Erythroblast (primary cell): ENCODE results near the gene KIF26B.
A peak's percentile ranks its signal among the peaks of the same experiment; 100 is the strongest.

Experiments
- DNase-seq, 2 experiments: peaks; one replicate each; lab custom pipeline; 2025; lab: John Stamatoyannopoulos, UW
- GATA1 ChIP-seq: IDR thresholded peaks from 2 replicates; pipeline ENCODE4 v1.6.1; 2011; ENCODE audit warnings: low read depth, mild to moderate bottlenecking, control low read depth, low read length, moderate library complexity
- POLR2A ChIP-seq: IDR thresholded peaks from 2 replicates; pipeline ENCODE4 v1.6.1; 2011; ENCODE audit warnings: mild to moderate bottlenecking, low read length

The KIF26B gene

DNA sequence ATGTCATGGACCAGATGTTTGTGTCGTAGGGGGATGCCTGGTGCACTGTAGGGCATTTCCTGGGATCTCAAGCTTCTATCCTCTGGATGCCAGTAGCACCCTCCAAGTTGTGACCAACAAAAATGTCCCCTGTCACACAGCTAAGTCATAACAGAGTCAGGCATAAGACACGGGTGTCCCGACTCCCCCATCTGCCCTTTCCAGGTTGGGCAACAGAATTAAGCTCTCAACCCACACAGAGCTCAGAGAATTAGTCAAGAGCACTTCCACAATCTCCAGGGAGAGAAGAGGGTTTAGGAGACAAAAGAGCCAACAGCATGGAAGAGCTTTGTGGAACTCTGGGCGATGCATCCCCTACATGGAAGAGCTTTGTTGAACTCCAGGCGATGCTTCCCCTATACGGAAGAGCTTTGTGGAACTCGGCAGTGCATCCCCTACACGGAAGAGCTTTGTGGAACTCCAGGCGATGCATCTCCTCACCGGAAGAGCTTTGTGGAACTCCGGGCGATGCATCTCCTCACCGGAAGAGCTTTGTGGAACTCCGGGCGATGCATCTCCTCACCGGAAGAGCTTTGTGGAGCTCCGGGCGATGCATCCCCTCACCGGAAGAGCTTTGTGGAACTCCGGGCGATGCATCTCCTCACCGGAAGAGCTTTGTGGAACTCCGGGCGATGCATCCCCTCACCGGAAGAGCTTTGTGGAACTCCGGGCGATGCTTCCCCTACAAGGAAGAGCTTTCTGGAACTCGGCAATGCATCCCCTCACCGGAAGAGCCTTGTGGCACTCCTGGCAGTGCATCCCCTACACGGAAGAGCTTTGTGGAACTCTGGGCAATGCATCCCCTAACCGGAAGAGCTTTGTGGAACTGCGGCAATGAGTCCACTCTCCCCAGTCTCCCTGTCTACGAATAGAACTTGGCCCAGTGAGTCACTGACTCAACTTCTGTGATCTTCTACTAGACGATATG is 422.7 kb downstream of the KIF26B start:
- no peak for TF ChIP-seq GATA1
- no peak for TF ChIP-seq POLR2A
- no peak for DNase-seq

DNA sequence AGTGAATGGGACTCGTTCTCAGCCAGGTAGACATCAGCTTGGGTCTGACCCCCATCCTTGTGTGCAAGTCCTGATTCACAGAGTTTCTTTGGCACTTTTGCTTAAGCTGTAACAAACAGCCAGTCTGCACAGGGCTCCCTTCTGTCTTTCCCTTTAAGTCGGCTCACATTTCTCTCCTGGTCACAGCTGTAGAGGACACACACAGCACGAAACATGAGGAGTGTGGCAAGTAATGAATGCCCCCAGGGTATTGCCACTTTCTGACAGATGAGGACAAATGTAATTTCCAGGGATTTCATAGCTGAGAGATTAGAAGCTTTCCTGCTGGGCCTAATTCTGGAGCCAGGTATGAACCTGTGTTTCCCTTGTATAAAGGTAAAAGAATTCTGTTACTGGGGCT is 423.5 kb downstream of the KIF26B start:
- no peak for DNase-seq
- no peak for TF ChIP-seq GATA1
- TF ChIP-seq POLR2A, result no peak

GRCh38 chr1:245578771-245579170 is 424.0 kb downstream of the KIF26B start:
- DNase-seq, result no peak
- TF ChIP-seq GATA1 (no peak), POLR2A (no peak)

- TF ChIP-seq GATA1 (no peak), POLR2A (no peak)
These were observed 425.1 kb downstream of the KIF26B start for GRCh38 chr1:245579881-245580280.

DNA sequence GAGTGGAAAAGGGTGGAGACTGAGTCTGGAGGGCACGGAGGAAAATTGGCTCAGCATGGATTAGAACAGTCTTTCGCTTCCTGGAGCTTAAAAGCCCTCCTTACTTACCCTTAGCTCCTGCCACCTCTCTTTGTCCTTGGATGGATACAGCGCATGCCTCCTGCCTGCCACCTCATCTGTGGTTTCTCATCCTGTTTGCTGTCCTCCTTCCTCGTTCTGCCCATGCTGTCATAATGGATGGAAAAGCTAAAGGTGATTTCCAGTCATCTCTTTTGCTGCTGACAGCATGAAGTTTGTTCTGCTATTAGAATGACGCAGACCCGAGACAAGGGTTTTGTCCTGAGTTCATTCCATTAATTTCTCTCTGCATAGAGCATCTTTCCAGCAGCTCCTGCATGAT is 425.9 kb downstream of the KIF26B start:
- TF ChIP-seq GATA1, result no peak
- no peak for TF ChIP-seq POLR2A
- no peak for DNase-seq

More at GRCh38 chr1:245579881-245580280, 425.1 kb downstream of the KIF26B start:
- no peak for DNase-seq

- no peak for DNase-seq
- no peak for TF ChIP-seq GATA1
- TF ChIP-seq POLR2A, result no peak
These were observed 427.2 kb downstream of the KIF26B start for GRCh38 chr1:245582026-245582425.

GRCh38 chr1:245583081-245583480 is 428.3 kb downstream of the KIF26B start:
- DNase-seq, result no peak

DNA sequence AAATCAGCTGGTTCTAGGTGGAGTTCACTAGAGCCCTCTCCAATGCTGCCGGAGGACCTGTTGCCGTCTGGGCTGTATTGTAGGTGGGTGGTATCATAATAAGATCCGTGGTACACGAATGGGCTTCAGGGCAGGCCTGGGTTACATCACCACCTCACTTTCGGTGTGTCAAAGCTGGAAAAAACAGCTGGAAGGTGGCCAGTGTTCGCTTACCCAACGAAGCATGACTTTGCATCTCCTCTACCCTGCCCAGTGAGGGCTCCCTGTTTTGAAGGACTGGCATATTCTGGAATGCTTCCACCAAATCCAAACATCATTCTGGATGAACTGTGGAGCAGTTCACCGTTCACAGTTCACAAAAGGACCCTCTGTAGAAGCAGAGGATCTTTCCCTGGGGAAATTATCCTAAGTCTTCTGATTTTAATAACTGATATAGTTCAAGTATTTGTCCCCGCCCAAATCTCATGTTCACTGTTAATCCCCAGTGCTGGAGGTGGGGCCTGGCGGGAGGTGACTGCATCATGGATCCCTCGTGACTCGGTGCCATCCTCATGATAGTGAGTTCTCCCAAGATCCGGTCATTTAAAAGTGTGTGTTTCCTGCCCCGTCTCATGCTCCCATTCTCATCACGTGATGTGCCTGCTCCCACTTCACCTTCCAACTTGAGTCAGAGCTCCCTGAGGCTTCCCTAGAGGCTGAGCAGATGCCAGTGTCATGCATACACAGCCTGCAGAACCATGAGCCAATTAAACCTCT is 429.0 kb downstream of the KIF26B start:
- DNase-seq, result peak in 1 of 2 experiments; percentile 18
- TF ChIP-seq GATA1 (no peak), POLR2A (no peak)

More at GRCh38 chr1:245583081-245583480, 428.3 kb downstream of the KIF26B start:
- TF ChIP-seq POLR2A, result no peak

GRCh38 chr1:245585252-245585959 is 430.6 kb downstream of the KIF26B start:
- DNase-seq, result no peak
- no peak for TF ChIP-seq POLR2A
- no peak for TF ChIP-seq GATA1

DNA sequence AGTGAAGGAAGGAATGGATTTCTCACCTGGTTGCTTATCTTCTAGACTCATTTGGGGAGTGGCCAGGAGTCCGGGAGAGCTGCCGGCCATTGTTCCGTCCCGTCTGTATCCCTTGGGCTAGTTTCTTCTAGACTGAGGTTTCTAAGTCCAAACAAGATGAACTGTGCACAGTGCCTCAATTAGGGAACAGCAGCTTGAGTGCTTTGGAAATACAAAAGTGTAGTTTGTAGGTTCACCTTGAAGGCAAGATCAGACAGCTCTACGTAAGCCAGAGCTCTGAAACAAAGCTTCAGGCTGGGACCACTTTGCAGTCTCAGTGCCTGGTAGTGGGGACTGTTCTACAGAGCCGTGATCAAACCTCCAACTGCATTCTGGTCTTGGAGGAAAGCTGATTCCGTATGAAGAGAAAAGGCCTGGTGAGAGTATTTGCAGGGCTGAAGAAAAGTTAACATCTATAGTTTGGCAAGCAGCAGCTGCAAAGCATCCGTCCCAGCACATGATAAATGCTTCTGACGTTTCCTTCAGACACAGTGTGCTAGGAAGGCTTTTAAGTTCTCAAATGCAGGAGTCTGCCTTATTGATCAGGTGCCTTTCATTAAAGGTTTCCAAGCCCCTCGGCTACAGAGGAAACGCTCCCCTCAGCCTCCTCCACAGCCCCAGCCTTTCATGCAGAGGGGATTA is 432.8 kb downstream of the KIF26B start:
- no peak for TF ChIP-seq GATA1
- no peak for TF ChIP-seq POLR2A

GRCh38 chr1:245588116-245588639 is 433.4 kb downstream of the KIF26B start:
- TF ChIP-seq POLR2A (no peak), GATA1 (no peak)
- no peak for DNase-seq

More for the DNA sequence above, 432.8 kb downstream of the KIF26B start:
- DNase-seq, result no peak

DNA sequence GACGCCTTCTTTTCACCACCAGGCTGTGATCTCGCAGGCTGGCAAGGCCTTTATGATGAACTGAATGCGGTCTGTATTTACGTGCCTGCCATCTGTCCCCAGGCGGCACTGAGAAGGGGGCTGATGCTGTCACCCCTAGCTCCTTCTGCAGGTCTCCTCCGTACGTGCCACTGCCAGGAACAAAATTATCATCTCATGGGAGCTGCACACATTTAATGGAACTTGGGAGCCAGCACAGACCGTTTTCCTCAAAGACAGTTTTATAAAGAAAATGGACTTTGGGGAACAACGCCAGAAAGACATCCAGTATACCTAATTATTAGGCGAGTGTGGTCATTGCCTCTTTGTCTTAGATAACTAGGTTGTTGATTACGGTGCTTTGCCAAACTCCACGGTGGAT is 434.5 kb downstream of the KIF26B start:
- no peak for DNase-seq
- no peak for TF ChIP-seq GATA1
- no peak for TF ChIP-seq POLR2A

DNA sequence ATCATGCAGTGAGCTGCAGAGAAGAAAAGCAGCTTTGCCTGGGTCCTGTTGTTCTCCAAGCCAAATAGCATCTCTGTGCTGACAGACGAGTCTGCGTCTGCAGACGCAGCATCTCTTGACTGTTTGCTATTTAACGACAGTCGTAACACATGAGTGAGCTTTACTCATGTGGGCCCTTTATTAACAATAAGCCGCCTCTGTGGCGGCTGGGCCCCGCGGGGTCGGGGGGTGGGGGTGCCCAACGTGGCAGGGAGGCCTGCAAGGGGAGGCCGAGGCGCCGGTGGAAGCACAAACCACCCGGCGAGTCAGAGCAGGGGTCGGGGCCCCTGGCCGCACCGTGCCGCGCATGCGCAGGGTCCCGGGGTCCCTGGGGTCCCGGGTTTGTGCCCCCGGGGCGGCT is 435.1 kb downstream of the KIF26B start:
- no peak for DNase-seq
- TF ChIP-seq GATA1 (no peak), POLR2A (no peak)

DNA sequence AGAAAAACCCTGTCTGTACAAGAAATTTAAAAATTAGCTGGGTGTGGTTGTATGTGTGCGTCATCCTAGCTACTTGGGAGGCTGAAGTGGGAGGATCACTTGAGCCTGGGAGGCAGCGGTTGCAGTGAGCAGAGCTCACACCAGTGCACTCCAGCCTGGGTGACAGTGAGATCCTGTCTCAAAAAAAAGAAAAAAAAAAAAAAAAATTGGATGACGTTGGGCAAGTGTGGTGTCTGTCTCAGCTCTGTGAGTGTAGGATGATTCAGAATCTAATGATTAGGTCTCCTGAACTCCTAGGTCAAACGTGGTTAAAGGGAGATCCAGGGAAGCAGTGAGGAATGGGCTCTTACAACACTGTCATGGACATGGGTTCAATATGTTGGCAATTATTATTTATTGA is 435.9 kb downstream of the KIF26B start:
- no peak for DNase-seq
- TF ChIP-seq GATA1 (no peak), POLR2A (no peak)
